BJ (cell line): ENCODE data around the gene KCNG1. TPM values are rescaled to one million over a fixed set of nuclear protein-coding genes. Genes with fewer than 3 reads are reported as not detected.

ENCODE experiments used
- CTCF ChIA-PET: fragments of 350-600 bp; formaldehyde crosslinking; extraction: SDS; loops from one replicate; lab custom pipeline; 2021; ENCODE audit warnings: antibody characterized with exemption, inconsistent platforms; lab: Yijun Ruan, JAX
- POLR2A ChIA-PET: fragments of 300-600 bp; sonication (Branson Sonifier 250); formaldehyde crosslinking; extraction: SDS; loops from one replicate; lab custom pipeline; 2021; ENCODE audit warnings: antibody characterized with exemption; lab: Charles Lee
- DNase-seq: peaks from one replicate; pipeline ENCODE4 v3.0.0-alpha.2; 2011; ENCODE audit warnings: low read depth
- H3K27me3 ChIP-seq: 2 replicates; pipeline ENCODE4 v1.6.0; 2011; ENCODE audit warnings: low read length; ENCODE audit not compliant: control insufficient read depth, insufficient read depth
- H3K36me3 ChIP-seq: 2 replicates; pipeline ENCODE4 v1.5.1; 2011; ENCODE audit warnings: low read length; ENCODE audit not compliant: control insufficient read depth, insufficient read depth
- H3K4me3 ChIP-seq: 2 replicates; pipeline ENCODE4 v1.5.1; 2011; ENCODE audit warnings: low read depth, mild to moderate bottlenecking, control low read depth, low read length
- CTCF ChIP-seq: IDR thresholded peaks from 2 replicates; pipeline ENCODE4 v1.5.1; 2011; ENCODE audit warnings: low read depth, mild to moderate bottlenecking, control low read depth, inconsistent platforms, low read length, moderate library complexity; ENCODE audit not compliant: insufficient read depth
- polyA minus RNA-seq: library from RNA; depleted of rRNA, polyadenylated mRNA; stranded (reverse); fragments of >200 nt; gene quantifications from 2 replicates; pipeline ENCODE4 v1.2.3, GENCODE V29; 2011; rRNA and poly(A)+ RNA removed
- polyA plus RNA-seq: library from polyadenylated mRNA; depleted of rRNA; stranded (reverse); fragments of >200 nt; gene quantifications from 2 replicates; pipeline ENCODE4 v1.2.3, GENCODE V29; 2011; rRNA removed

Gene KCNG1, protein sequence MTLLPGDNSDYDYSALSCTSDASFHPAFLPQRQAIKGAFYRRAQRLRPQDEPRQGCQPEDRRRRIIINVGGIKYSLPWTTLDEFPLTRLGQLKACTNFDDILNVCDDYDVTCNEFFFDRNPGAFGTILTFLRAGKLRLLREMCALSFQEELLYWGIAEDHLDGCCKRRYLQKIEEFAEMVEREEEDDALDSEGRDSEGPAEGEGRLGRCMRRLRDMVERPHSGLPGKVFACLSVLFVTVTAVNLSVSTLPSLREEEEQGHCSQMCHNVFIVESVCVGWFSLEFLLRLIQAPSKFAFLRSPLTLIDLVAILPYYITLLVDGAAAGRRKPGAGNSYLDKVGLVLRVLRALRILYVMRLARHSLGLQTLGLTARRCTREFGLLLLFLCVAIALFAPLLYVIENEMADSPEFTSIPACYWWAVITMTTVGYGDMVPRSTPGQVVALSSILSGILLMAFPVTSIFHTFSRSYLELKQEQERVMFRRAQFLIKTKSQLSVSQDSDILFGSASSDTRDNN
- 13.2 and 18.2 TPM in 2 replicates for polyA plus RNA-seq
- polyA minus RNA-seq: 9.1 and 13.4 TPM in 2 replicates

DNA sequence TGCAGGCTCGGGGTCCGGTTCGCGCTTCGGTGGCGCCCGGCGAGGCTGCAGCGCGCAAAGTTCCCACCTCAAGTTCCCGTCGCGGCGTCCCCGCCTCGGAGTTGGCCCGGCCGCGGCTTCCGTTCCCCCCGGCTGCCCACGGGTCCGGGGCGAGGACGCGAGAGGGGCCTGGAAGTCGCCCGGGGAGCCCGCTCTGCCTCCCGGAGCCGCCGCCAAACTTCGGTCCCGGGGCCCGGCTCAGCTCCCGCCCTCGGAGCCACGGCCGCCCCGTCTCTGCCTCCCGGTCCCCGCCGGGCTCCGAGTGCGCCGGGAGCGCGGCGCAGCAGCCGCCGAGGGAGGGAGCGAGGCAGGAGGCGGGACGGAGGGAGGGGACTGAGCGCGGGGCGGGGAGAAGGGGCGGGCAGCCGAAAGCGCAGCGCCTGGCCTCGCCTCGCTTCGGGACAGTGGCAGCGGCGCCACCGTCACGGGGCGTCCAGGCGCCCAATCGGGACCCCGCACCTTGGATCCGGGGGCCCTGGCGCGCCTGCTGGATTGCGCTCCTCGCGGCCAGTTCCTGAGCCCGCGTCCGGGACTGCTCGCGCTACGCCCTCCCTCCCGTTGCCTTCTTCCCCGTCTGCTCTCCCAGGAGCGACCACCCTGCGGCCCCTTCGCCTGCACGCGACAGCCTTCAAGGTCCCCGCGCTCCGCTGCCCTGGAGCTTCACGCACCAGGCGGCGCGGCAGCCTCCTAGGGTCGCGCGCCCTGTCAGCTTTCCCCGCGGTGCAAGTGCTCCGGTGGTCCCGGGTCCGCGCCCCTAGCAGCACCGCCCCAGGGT is at the start of gene KCNG1:
TSS of gene KCNG1 (minus strand) at position 305 of the 814 bp plus-strand sequence. CDS start 12,769 bp downstream, outside the sequence.
- POLR2A ChIA-PET: no interaction called here
- H3K36me3 ChIP-seq: no peaks in the 10 kb centered on the region
- no peak for DNase-seq
- H3K4me3 ChIP-seq: peak within 1 kb of the TSS; percentile 63
- H3K27me3 ChIP-seq: peaks cover 4% of the 10 kb centered on the region
- TF ChIP-seq CTCF: no peak
- CTCF ChIA-PET: interaction anchor here (1.3 kb wide), 1 partner anchor 8 kb away, joined by 4 read pairs; no protein-coding TSS in a partner anchor

- TF ChIP-seq CTCF: no peak
- ChIA-PET CTCF (no interaction called here), POLR2A (no interaction called here)
- Histone ChIP-seq H3K4me3 (no peak overlapping the region), H3K27me3 (peaks cover 8% of the 10 kb centered on the region), H3K36me3 (no peaks in the 10 kb centered on the region)
- no peak for DNase-seq
Measured at GRCh38 chr20:51070621-51071020, 47.7 kb upstream of the KCNG1 start.

GRCh38 chr20:51067792-51068191 is 44.9 kb upstream of the KCNG1 start:
- no peak overlapping the region for H3K4me3 ChIP-seq
- CTCF ChIA-PET: no interaction called here
- peaks cover 5% of the 10 kb centered on the region; the same call in 1 of the 2 replicates for H3K27me3 ChIP-seq
- DNase-seq: no peak
- no peak for TF ChIP-seq CTCF
- POLR2A ChIA-PET: interaction anchor here (0.6 kb wide), 1 partner anchor 46 kb away, joined by 7 read pairs; no protein-coding TSS in a partner anchor
- H3K36me3 ChIP-seq: no peaks in the 10 kb centered on the region

GRCh38 chr20:51065615-51066014 is 42.7 kb upstream of the KCNG1 start:
- TF ChIP-seq CTCF: no peak
- ChIA-PET CTCF (no interaction called here), POLR2A (no interaction called here)

More at GRCh38 chr20:51065615-51066014, 42.7 kb upstream of the KCNG1 start:
- H3K36me3 ChIP-seq: no peaks in the 10 kb centered on the region
- 0 out of 2 replicates have a peak, but pooled peaks cover 5% of the 10 kb centered on the region for H3K27me3 ChIP-seq
- no peak overlapping the region for H3K4me3 ChIP-seq
- no peak for DNase-seq
